SK-N-MC (cell line): ENCODE results near the gene CCDC88C.

ENCODE experiments used
- EZH2 ChIP-seq: fragments of 200-600 bp; sonication (generic); IDR thresholded peaks from one replicate; pipeline ENCODE4 v1.6.1; 2017; ENCODE audit warnings: antibody characterized with exemption
- POLR2AphosphoS5 ChIP-seq: IDR thresholded peaks from 2 replicates; pipeline ENCODE4 v1.6.1; 2012; ENCODE audit warnings: mild to moderate bottlenecking, low read depth, low read length, borderline replicate concordance

GRCh38 chr14:91349481-91350074 lies 68.0 kb downstream of the CCDC88C start:
- TF ChIP-seq POLR2AphosphoS5 (no peak), EZH2 (no peak)
